Measurements from ENCODE around the gene VSTM5.

VSTM5 gene

GRCh38 chr11:93831343-93832127 lies 18.9 kb downstream of the VSTM5 start:
- no peak for TF ChIP-seq CTCF (conservative IDR thresholded peaks at IDR 0.05; ENCODE audit: low read depth, low read length)
- no peak for DNase-seq (ENCODE audit: low read depth)

GRCh38 chr11:93829598-93829997 lies 20.8 kb downstream of the VSTM5 start:
- TF ChIP-seq CTCF (conservative IDR thresholded peaks at IDR 0.05; ENCODE audit: low read depth, low read length) = no peak
- H3K4me3 ChIP-seq (ENCODE audit: low read depth, low read length) = no peak overlapping the region
- no peak for DNase-seq (ENCODE audit: low read depth)

More at GRCh38 chr11:93831343-93832127, 18.9 kb downstream of the VSTM5 start:
- no peak overlapping the region for H3K4me3 ChIP-seq (ENCODE audit: low read depth, low read length)

GRCh38 chr11:93827363-93827762 lies 23.1 kb downstream of the VSTM5 start:
- no peak overlapping the region for H3K4me3 ChIP-seq (ENCODE audit: low read depth, low read length)
- no peak for DNase-seq (ENCODE audit: low read depth)
- no peak for TF ChIP-seq CTCF (conservative IDR thresholded peaks at IDR 0.05; ENCODE audit: low read depth, low read length)

GRCh38 chr11:93823210-93823609 lies 27.2 kb downstream of the VSTM5 start:
- no peak overlapping the region for H3K4me3 ChIP-seq (ENCODE audit: low read depth, low read length)
- TF ChIP-seq CTCF (conservative IDR thresholded peaks at IDR 0.05; ENCODE audit: low read depth, low read length) = no peak
- DNase-seq (ENCODE audit: low read depth) = no peak

- H3K4me3 ChIP-seq (ENCODE audit: low read depth, low read length) = no peak overlapping the region
- no peak for DNase-seq (ENCODE audit: low read depth)
- TF ChIP-seq CTCF (conservative IDR thresholded peaks at IDR 0.05; ENCODE audit: low read depth, low read length) = no peak
These were observed 28.1 kb downstream of the VSTM5 start for GRCh38 chr11:93822359-93822758.

GRCh38 chr11:93821617-93822016 lies 28.8 kb downstream of the VSTM5 start:
- H3K4me3 ChIP-seq (ENCODE audit: low read depth, low read length) = no peak overlapping the region
- no peak for DNase-seq (ENCODE audit: low read depth)
- TF ChIP-seq CTCF (conservative IDR thresholded peaks at IDR 0.05; ENCODE audit: low read depth, low read length) = no peak

GRCh38 chr11:93820847-93821246 lies 29.6 kb downstream of the VSTM5 start:
- TF ChIP-seq CTCF (conservative IDR thresholded peaks at IDR 0.05; ENCODE audit: low read depth, low read length) = no peak
- no peak overlapping the region for H3K4me3 ChIP-seq (ENCODE audit: low read depth, low read length)
- no peak for DNase-seq (ENCODE audit: low read depth)

Measured in choroid plexus epithelial cell (primary cell).